Measurements from ENCODE around the gene ZNF789. TPM values are rescaled to one million over a fixed set of nuclear protein-coding genes. Genes with fewer than 3 reads are reported as not detected.
A peak's percentile ranks its signal among the peaks of the same experiment; 100 is the strongest.

ZNF789 gene
- total and polyA plus RNA-seq, 3 experiments from 2014 or later = 6.1 to 12.5 (median 12.3) TPM

DNA sequence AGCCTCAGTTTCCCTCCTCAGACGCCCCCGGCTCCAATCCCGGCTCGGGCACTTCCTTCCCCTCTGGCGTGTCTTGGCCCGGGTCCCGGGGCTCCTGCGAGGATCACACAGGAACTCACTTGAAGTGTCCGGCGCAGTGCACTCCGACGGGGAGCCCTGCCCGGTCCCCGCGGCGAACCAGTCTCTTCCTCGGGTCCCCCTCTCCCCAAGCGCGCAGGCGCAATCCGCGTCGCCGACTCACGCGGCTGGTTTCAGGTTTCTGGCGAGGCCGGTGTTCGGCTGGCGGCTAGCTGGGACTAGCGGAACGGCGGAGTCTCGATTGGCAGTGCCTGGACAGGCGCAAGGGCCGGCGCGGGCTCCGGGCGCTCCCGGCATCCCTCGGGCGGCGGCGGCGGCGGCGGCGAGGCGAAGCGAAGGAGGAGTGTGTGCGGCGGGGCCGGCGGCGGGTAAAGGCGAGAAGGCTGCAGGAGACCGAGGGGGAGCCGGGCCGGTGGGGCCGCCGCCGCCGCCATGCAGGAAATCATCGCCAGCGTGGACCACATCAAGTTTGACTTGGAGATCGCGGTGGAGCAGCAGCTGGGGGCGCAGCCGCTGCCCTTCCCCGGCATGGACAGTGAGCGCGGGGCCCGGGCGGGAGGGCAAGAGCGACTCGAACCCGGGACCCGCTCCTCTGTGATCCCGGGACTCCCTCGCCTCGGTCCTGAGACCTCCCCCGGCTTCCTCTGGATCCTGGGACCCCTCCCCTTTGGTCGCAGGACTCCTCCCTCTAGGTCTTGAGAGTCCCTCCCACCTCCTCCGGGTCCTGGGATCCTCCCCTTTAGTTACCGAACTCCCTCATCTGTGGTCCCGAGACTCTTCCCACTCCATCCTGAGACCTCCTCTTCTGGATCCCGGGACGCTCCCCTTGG, 33.9 kb upstream of the ZNF789 start, which contains the start of the genes CPSF4 and PTCD1:
TSS of gene CPSF4 (plus strand) at position 371 of the 908 bp plus-strand sequence. CDS start at position 511, 140 bp downstream.
TSS of gene PTCD1 (minus strand) at position 226 of the 908 bp plus-strand sequence. CDS start 3,556 bp downstream, outside the sequence.
- CTCF ChIA-PET = interaction anchor here (1.8 kb wide), 1 partner anchor 10 kb away, joined by 6 read pairs; no protein-coding TSS in a partner anchor
- peak; percentile 76 to 90 (median 81) for DNase-seq
- Mint-ChIP-seq H3K27me3 (no peaks in the 10 kb centered on the region), H3K9me3 (no peaks in the 10 kb centered on the region), H3K27ac (peak within 1 kb of the TSS; percentile 84 to 98 (median 94)), H3K4me3 (peak within 1 kb of the TSS; percentile 94 to 99 (median 97)), H3K36me3 (peaks cover 0 to 33% (median 2%) of the 10 kb centered on the region in 3 donors), H3K4me1 (peaks cover 26 to 46% (median 36%) of the 10 kb centered on the region in 3 donors)
- H3K4me3 ChIP-seq (ENCODE audit: low read length) = peak within 1 kb of the TSS; percentile 90
- peak within 1 kb of the TSS; percentile 84 for H3K27ac ChIP-seq (ENCODE audit: low read depth, low read length)
- H3K4me1 ChIP-seq (ENCODE audit: insufficient read depth, low read length) = peaks cover 11% of the 10 kb centered on the region
- H3K27me3 ChIP-seq (ENCODE audit: insufficient read depth, low read length, poor library complexity, severe bottlenecking) = no peaks in the 10 kb centered on the region
- H3K9me3 ChIP-seq (ENCODE audit: low read length) = no peaks in the 10 kb centered on the region
- POLR2A ChIA-PET = interaction anchor here (0.5 to 2.0 kb wide), 12 partner anchors 8 to 1003 kb away, joined by 3 to 10 read pairs (median 4); partner anchors contain the start of genes ARPC1A, BUD31, PDAP1 and ZKSCAN5
- H3K36me3 ChIP-seq (ENCODE audit: insufficient read depth, low read length) = no peaks in the 10 kb centered on the region

DNA sequence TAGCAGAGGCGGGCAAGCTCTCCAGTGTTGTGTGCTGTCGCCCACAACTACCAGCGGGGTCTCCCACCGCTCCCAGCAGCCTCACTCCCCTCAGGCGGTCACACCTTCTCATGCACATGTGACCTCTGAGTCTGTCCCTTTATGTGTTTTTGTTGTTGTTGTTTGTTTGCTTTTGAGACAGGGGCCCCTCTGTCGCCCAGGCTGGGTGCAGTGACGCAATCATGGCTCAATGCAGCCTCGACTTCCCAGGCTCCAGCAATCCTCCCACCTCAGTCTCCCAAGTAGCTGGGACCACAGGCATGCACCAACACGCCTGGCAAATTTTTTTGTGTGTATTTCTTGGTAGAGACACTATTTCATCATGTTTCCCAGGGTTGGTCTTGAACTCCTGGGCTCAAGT, 32.5 kb upstream of the ZNF789 start:
- Histone ChIP-seq H3K4me3 (ENCODE audit: low read length) (peak overlapping the region; percentile 90), H3K36me3 (ENCODE audit: insufficient read depth, low read length) (peaks cover 7% of the 10 kb centered on the region), H3K27ac (ENCODE audit: low read depth, low read length) (no peak overlapping the region), H3K27me3 (ENCODE audit: insufficient read depth, low read length, poor library complexity, severe bottlenecking) (no peaks in the 10 kb centered on the region), H3K4me1 (ENCODE audit: insufficient read depth, low read length) (peaks cover 11% of the 10 kb centered on the region), H3K9me3 (ENCODE audit: low read length) (no peaks in the 10 kb centered on the region)
- Mint-ChIP-seq H3K27me3 (no peaks in the 10 kb centered on the region), H3K27ac (peak overlapping the region; percentile 15 to 94 (median 90)), H3K36me3 (peaks cover 0 to 36% (median 2%) of the 10 kb centered on the region in 3 donors), H3K4me3 (peak overlapping the region; percentile 94 to 99 (median 97)), H3K9me3 (no peaks in the 10 kb centered on the region), H3K4me1 (peaks cover 26 to 46% (median 36%) of the 10 kb centered on the region in 3 donors)
- no peak for DNase-seq
- POLR2A ChIA-PET = no interaction called here
- CTCF ChIA-PET = interaction anchor here (1.0 kb wide), 1 partner anchor 31 kb away, joined by 4 read pairs; the partner anchor contains the start of genes BUD31 and PDAP1

DNA sequence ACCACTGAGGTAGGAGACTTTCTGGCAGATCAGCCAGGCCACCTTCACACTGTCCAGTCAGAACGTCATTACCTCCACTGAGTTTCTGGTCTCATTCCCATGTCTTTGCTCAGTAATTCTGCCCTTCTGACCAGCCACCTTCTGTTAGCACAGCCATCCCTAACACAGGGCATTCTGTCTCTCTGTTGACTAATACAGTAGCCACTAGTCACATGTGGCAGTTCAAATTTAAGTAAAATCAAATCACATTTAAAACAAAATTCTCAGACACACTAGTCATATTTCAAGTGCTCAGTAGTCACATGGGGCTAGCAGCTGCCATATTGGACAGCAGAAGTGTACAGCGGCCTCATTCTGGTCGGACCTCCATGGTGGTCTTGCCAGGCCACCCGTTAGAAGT, 26.6 kb upstream of the ZNF789 start:
- ChIA-PET POLR2A (interaction anchor here (0.6 kb wide), 1 partner anchor 32 kb away, joined by 3 read pairs; no protein-coding TSS in a partner anchor), CTCF (no interaction called here)
- no peak for DNase-seq
- no peak overlapping the region for H3K4me3 ChIP-seq (ENCODE audit: low read length)
- H3K9me3 ChIP-seq (ENCODE audit: low read length) = no peaks in the 10 kb centered on the region
- Mint-ChIP-seq H3K36me3 (peaks cover 0 to 77% (median 5%) of the 10 kb centered on the region in 3 donors), H3K4me1 (peaks cover 12 to 17% (median 14%) of the 10 kb centered on the region in 3 donors), H3K27ac (peak overlapping the region in 2 of 8 donors; percentile 13 to 72), H3K9me3 (no peaks in the 10 kb centered on the region), H3K27me3 (no peaks in the 10 kb centered on the region), H3K4me3 (no peak overlapping the region)
- no peaks in the 10 kb centered on the region for H3K4me1 ChIP-seq (ENCODE audit: insufficient read depth, low read length)
- peaks cover 32% of the 10 kb centered on the region for H3K36me3 ChIP-seq (ENCODE audit: insufficient read depth, low read length)
- H3K27ac ChIP-seq (ENCODE audit: low read depth, low read length) = no peak overlapping the region
- no peaks in the 10 kb centered on the region for H3K27me3 ChIP-seq (ENCODE audit: insufficient read depth, low read length, poor library complexity, severe bottlenecking)

DNA sequence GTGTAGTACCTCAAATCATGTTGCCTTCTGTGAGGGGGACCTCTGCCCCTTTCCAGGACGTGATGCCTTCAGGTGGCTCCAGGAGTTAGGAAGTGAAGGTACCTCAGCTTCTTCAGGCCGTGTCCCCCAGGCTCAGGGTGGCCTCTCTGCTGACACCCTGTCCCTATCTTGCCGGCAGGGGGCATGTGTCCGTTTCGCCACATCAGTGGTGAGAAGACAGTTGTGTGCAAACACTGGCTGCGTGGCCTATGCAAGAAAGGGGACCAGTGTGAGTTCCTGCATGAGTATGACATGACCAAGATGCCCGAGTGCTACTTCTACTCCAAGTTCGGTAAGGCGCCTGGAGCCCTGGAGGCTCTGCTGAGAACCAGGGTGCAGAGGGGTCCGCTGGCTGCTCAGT, 24.7 kb upstream of the ZNF789 start:
- Mint-ChIP-seq H3K27ac (no peak overlapping the region), H3K36me3 (peaks cover 0 to 83% (median 3%) of the 10 kb centered on the region in 3 donors), H3K4me3 (no peak overlapping the region), H3K4me1 (peaks cover 5 to 8% (median 5%) of the 10 kb centered on the region in 3 donors), H3K9me3 (no peaks in the 10 kb centered on the region), H3K27me3 (no peaks in the 10 kb centered on the region)
- ChIA-PET CTCF (interaction anchor here (0.7 to 1.5 kb wide), 3 partner anchors 9 to 219 kb away, joined by 3 to 6 read pairs (median 3); partner anchors contain the start of genes CPSF4 and PTCD1), POLR2A (no interaction called here)
- H3K4me1 ChIP-seq (ENCODE audit: insufficient read depth, low read length) = no peaks in the 10 kb centered on the region
- H3K9me3 ChIP-seq (ENCODE audit: low read length) = no peaks in the 10 kb centered on the region
- H3K4me3 ChIP-seq (ENCODE audit: low read length) = no peak overlapping the region
- no peak overlapping the region for H3K27ac ChIP-seq (ENCODE audit: low read depth, low read length)
- peaks cover 36% of the 10 kb centered on the region for H3K36me3 ChIP-seq (ENCODE audit: insufficient read depth, low read length)
- no peak for DNase-seq
- H3K27me3 ChIP-seq (ENCODE audit: insufficient read depth, low read length, poor library complexity, severe bottlenecking) = no peaks in the 10 kb centered on the region

DNA sequence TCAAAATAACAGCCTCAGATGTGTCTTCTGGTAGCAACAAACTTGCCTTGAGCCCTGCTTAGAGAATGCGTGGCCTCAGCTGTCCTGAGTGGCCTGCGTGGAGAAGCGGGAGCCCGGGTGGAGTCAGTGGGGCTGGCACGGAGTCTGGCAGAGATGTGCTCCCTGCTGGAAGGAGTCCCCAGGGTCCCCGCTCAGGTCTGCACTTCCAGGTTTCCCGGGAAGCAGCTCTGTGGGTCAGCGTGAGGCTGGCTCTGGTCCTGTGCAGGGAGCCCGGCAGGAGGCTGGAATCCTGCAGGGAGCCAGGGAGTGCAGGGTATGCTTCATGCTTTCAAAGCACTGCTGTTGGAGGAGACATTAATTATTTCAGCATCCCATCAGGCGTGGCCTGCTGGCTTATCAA, 23.8 kb upstream of the ZNF789 start:
- Mint-ChIP-seq H3K27ac (peak overlapping the region in 1 of 8 donors; percentile 33), H3K4me1 (peaks cover 0 to 4% (median 2%) of the 10 kb centered on the region in 3 donors), H3K4me3 (no peak overlapping the region), H3K27me3 (no peaks in the 10 kb centered on the region), H3K9me3 (no peaks in the 10 kb centered on the region), H3K36me3 (peaks cover 0 to 85% (median 3%) of the 10 kb centered on the region in 3 donors)
- POLR2A ChIA-PET = no interaction called here
- no peaks in the 10 kb centered on the region for H3K9me3 ChIP-seq (ENCODE audit: low read length)
- CTCF ChIA-PET = interaction anchor here (1.5 kb wide), 2 partner anchors 10 to 23 kb away, joined by 3 to 6 read pairs; partner anchors contain the start of genes CPSF4 and PTCD1
- no peaks in the 10 kb centered on the region for H3K27me3 ChIP-seq (ENCODE audit: insufficient read depth, low read length, poor library complexity, severe bottlenecking)
- H3K27ac ChIP-seq (ENCODE audit: low read depth, low read length) = no peak overlapping the region
- no peak overlapping the region for H3K4me3 ChIP-seq (ENCODE audit: low read length)
- H3K36me3 ChIP-seq (ENCODE audit: insufficient read depth, low read length) = peaks cover 36% of the 10 kb centered on the region
- DNase-seq = no peak
- H3K4me1 ChIP-seq (ENCODE audit: insufficient read depth, low read length) = no peaks in the 10 kb centered on the region

DNA sequence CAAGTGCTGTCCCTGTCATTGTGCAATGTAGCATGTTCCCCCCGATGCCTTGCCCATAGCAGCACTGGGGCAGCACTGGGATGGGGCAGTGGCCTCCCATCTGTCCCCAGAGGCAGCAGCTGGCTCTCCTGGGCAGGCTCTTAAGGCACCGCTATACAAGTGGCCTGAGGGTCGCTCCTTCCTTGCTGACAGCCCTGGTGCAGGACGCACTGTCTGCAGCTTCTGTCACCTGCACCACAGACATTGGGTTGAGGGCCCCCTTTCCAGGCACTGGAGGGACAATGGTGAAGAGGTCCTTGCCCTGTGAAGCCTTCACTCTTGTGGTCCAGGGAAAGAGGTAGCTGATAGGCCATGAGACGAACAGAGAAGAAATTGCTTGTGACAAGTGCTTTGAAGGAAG, 23.4 kb upstream of the ZNF789 start:
- Mint-ChIP-seq H3K27me3 (no peaks in the 10 kb centered on the region), H3K36me3 (peaks cover 0 to 85% (median 3%) of the 10 kb centered on the region in 3 donors), H3K4me3 (no peak overlapping the region), H3K4me1 (peaks cover 0 to 4% (median 2%) of the 10 kb centered on the region in 3 donors), H3K9me3 (no peaks in the 10 kb centered on the region), H3K27ac (peak overlapping the region in 4 of 8 donors; percentile 10 to 64 (median 39))
- Histone ChIP-seq H3K9me3 (ENCODE audit: low read length) (no peaks in the 10 kb centered on the region), H3K27ac (ENCODE audit: low read depth, low read length) (no peak overlapping the region), H3K4me1 (ENCODE audit: insufficient read depth, low read length) (no peaks in the 10 kb centered on the region), H3K4me3 (ENCODE audit: low read length) (no peak overlapping the region), H3K27me3 (ENCODE audit: insufficient read depth, low read length, poor library complexity, severe bottlenecking) (no peaks in the 10 kb centered on the region), H3K36me3 (ENCODE audit: insufficient read depth, low read length) (peaks cover 36% of the 10 kb centered on the region)
- no peak for DNase-seq
- ChIA-PET CTCF (interaction anchor here (1.5 kb wide), 2 partner anchors 11 to 22 kb away, joined by 3 to 6 read pairs; partner anchors contain the start of genes CPSF4 and PTCD1), POLR2A (no interaction called here)

DNA sequence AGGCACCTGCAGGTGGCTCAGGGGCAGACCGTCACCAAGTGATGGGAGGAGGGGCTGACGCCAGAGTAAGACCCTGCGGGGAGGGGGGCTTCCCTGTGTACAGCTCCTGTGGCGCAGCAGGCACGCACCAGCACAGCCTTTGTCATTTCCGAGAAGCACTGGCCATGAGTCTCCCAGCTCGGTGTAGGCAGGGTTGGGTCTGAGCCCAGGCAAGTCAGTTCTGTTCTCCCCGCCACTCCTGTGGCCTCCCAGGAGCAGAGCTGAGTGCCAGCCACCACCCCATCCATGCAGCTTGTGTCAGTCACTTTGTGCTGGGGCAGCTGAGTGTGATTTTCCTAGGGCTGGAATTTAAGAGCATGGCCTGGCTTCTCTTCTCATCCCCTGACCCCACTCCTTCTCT, 20.8 kb upstream of the ZNF789 start:
- H3K27me3 ChIP-seq (ENCODE audit: insufficient read depth, low read length, poor library complexity, severe bottlenecking) = no peaks in the 10 kb centered on the region
- H3K4me3 ChIP-seq (ENCODE audit: low read length) = no peak overlapping the region
- no peaks in the 10 kb centered on the region for H3K4me1 ChIP-seq (ENCODE audit: insufficient read depth, low read length)
- no peak for DNase-seq
- peaks cover 0 to 86% (median 3%) of the 10 kb centered on the region in 3 donors for H3K36me3 Mint-ChIP-seq
- peaks cover 25% of the 10 kb centered on the region for H3K36me3 ChIP-seq (ENCODE audit: insufficient read depth, low read length)
- no peaks in the 10 kb centered on the region for H3K9me3 Mint-ChIP-seq
- CTCF ChIA-PET = no interaction called here
- H3K27ac ChIP-seq (ENCODE audit: low read depth, low read length) = no peak overlapping the region
- no peaks in the 10 kb centered on the region for H3K9me3 ChIP-seq (ENCODE audit: low read length)
- POLR2A ChIA-PET = no interaction called here
- H3K4me1 Mint-ChIP-seq = peaks cover 0 to 4% (median 2%) of the 10 kb centered on the region in 3 donors
- no peak overlapping the region for H3K4me3 Mint-ChIP-seq
- no peaks in the 10 kb centered on the region for H3K27me3 Mint-ChIP-seq
- H3K27ac Mint-ChIP-seq = no peak overlapping the region
